Endothelial cell (in vitro differentiated cells): Measurements from ENCODE around the gene TTC23L. TPM values are rescaled to one million over a fixed set of nuclear protein-coding genes. Genes with fewer than 3 reads are reported as not detected.

Experiments
- DNase-seq: peaks from one replicate; pipeline ENCODE4 v3.0.0; 2021; ENCODE audit warnings: low spot score
- H3K27ac Mint-ChIP-seq: one replicate; pipeline ENCODE4 v1.8.0; 2021; ENCODE audit warnings: mixed read lengths, inconsistent platforms; ENCODE audit not compliant: unreplicated experiment
- H3K27me3 Mint-ChIP-seq: one replicate; pipeline ENCODE4 v1.8.0; 2021; ENCODE audit warnings: mild to moderate bottlenecking, moderate library complexity, mixed read lengths, inconsistent platforms; ENCODE audit not compliant: unreplicated experiment
- H3K36me3 Mint-ChIP-seq: one replicate; pipeline ENCODE4 v1.8.0; 2021; ENCODE audit warnings: mild to moderate bottlenecking, low read depth, mixed read lengths, inconsistent platforms; ENCODE audit not compliant: unreplicated experiment
- H3K4me1 Mint-ChIP-seq: one replicate; pipeline ENCODE4 v1.8.0; 2021; ENCODE audit warnings: mild to moderate bottlenecking, mixed read lengths, inconsistent platforms; ENCODE audit not compliant: unreplicated experiment
- H3K4me3 Mint-ChIP-seq: one replicate; pipeline ENCODE4 v1.8.0; 2021; ENCODE audit warnings: mild to moderate bottlenecking, mixed read lengths, inconsistent platforms; ENCODE audit not compliant: unreplicated experiment
- H3K9me3 Mint-ChIP-seq: one replicate; pipeline ENCODE4 v1.8.0; 2021; ENCODE audit warnings: mixed read lengths, inconsistent platforms; ENCODE audit not compliant: unreplicated experiment
- CTCF ChIP-seq: fragments of 200-600 bp; sonication (generic); IDR thresholded peaks from one replicate; pipeline ENCODE4 v1.5.0; 2021; ENCODE audit warnings: antibody characterized with exemption; ENCODE audit not compliant: unreplicated experiment
- total RNA-seq: library from RNA; stranded (reverse); fragmentation: NEBNext Ultra II Directional; extraction: Animal tissue kit (Norgen Biotek cat#: 25700); gene quantifications from one replicate; pipeline ENCODE4 v1.2.1, GENCODE V29; 2021; ENCODE audit not compliant: unreplicated experiment

The TTC23L gene
- total RNA-seq, 1 donor from 2014 or later = 0.26 TPM

GRCh38 chr5:34841816-34842215 is 2.9 kb downstream of the TTC23L start:
- Mint-ChIP-seq H3K4me3 (no peak overlapping the region), H3K9me3 (no peaks in the 10 kb centered on the region), H3K27me3 (peaks cover 3% of the 10 kb centered on the region)

GRCh38 chr5:34842554-34842953 is 3.6 kb downstream of the TTC23L start:
- H3K4me1 Mint-ChIP-seq = peaks cover 5% of the 10 kb centered on the region
- no peaks in the 10 kb centered on the region for H3K9me3 Mint-ChIP-seq
- no peaks in the 10 kb centered on the region for H3K36me3 Mint-ChIP-seq
- H3K27ac Mint-ChIP-seq = no peak overlapping the region
- peaks cover 3% of the 10 kb centered on the region for H3K27me3 Mint-ChIP-seq
- H3K4me3 Mint-ChIP-seq = no peak overlapping the region
- TF ChIP-seq CTCF = no peak
- DNase-seq = no peak

More at GRCh38 chr5:34841816-34842215, 2.9 kb downstream of the TTC23L start:
- no peak for TF ChIP-seq CTCF
- Mint-ChIP-seq H3K36me3 (no peaks in the 10 kb centered on the region), H3K27ac (no peak overlapping the region), H3K4me1 (peaks cover 5% of the 10 kb centered on the region)
- no peak for DNase-seq

GRCh38 chr5:34843497-34843896 is 4.5 kb downstream of the TTC23L start:
- Mint-ChIP-seq H3K4me1 (peaks cover 5% of the 10 kb centered on the region), H3K36me3 (no peaks in the 10 kb centered on the region), H3K27me3 (no peaks in the 10 kb centered on the region), H3K27ac (no peak overlapping the region), H3K9me3 (no peaks in the 10 kb centered on the region), H3K4me3 (no peak overlapping the region)
- no peak for DNase-seq
- no peak for TF ChIP-seq CTCF

- Mint-ChIP-seq H3K36me3 (no peaks in the 10 kb centered on the region), H3K4me3 (no peak overlapping the region), H3K4me1 (peaks cover 5% of the 10 kb centered on the region), H3K27me3 (no peaks in the 10 kb centered on the region), H3K9me3 (no peaks in the 10 kb centered on the region), H3K27ac (no peak overlapping the region)
- no peak for DNase-seq
- no peak for TF ChIP-seq CTCF
Observed at GRCh38 chr5:34844106-34844505, 5.1 kb downstream of the TTC23L start.

- Mint-ChIP-seq H3K36me3 (peaks cover 5% of the 10 kb centered on the region), H3K27me3 (no peaks in the 10 kb centered on the region), H3K27ac (no peak overlapping the region), H3K4me3 (no peak overlapping the region), H3K9me3 (no peaks in the 10 kb centered on the region), H3K4me1 (no peaks in the 10 kb centered on the region)
- no peak for TF ChIP-seq CTCF
- no peak for DNase-seq
Observed at GRCh38 chr5:34844999-34845398, 6.0 kb downstream of the TTC23L start.
